ENCODE data around the gene COP1.
"Not testable (repeated sequence)": the region's sequence is repeated elsewhere in the genome, so short reads cannot be mapped to it uniquely, and the experiment has no call there.

Gene COP1

GRCh38 chr1:176206961-176207902 is at the start of gene COP1:
Gene COP1 (minus strand): TSS chr1:176207286. CDS start chr1:176206978, 308 bp downstream.
- peak; percentile 95 for DNase-seq

GRCh38 chr1:176252191-176252590 is 45.1 kb upstream of the COP1 start:
- no peak for DNase-seq

- no peak for DNase-seq
These were observed 37.8 kb upstream of the COP1 start for GRCh38 chr1:176244851-176245250.

DNA sequence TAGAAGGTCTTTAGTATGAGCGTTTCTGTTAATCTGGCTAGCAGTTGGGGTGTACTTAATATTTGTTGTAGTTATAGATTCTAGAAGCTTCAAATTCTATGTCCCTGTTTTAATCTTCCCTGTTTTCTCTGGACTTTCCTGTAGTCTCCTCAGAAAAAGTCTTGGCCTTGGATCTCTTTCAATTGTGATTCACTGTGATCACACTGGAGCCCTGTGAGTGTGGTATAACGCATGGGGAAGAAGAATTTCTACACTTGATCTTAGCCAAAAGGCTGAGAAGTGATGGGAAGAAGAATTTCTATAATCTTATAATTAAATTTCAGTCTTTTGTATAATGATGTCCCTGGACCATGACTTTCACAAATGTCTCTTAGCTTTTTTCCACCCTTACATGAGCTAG is 36.7 kb upstream of the COP1 start:
- DNase-seq, result no peak

GRCh38 chr1:176241385-176242015 is 34.4 kb upstream of the COP1 start:
- DNase-seq, result no peak

DNA sequence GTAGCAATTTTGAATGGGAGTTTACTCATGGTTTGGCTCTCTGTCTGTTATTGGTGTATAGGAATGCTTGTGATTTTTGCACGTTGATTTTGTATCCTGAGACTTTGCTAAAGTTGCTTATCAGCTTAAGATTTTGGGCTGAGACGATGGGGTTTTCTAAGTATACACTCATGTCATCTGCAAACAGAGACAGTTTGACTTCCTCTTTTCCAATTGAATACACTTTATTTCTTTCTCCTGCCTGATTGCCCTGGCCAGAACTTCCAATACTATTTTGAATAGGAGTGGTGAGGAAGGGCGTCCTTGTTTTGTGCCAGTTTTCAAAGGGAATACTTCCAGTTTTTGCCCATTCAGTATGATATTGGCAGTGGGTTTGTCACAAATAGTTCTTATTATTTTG is 26.6 kb upstream of the COP1 start:
- not testable (repeated sequence) for DNase-seq

- DNase-seq, result no peak
These were observed 20.5 kb upstream of the COP1 start for GRCh38 chr1:176227579-176227978.

DNA sequence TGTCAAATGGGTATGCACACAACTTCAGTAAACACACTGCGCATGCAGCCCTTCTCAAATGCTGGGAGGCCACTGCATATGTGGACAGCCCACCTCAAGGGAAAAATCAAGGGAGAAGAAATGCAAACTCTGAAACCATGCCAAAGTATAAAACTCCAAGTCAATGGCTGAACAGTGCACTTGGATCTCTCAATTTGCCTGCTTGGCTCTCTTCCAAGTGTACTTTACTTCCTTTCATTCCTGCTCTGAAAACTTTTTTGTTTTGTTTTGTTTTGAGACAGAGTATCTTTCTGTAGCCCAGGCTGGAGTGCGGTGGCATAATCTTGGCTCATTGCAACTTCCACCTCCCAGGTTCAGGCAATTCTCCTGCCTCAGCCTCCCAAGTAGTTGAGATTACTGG is 18.8 kb upstream of the COP1 start:
- no peak for DNase-seq

- DNase-seq, result no peak
These were observed 18.4 kb upstream of the COP1 start for GRCh38 chr1:176225479-176225875.

DNA sequence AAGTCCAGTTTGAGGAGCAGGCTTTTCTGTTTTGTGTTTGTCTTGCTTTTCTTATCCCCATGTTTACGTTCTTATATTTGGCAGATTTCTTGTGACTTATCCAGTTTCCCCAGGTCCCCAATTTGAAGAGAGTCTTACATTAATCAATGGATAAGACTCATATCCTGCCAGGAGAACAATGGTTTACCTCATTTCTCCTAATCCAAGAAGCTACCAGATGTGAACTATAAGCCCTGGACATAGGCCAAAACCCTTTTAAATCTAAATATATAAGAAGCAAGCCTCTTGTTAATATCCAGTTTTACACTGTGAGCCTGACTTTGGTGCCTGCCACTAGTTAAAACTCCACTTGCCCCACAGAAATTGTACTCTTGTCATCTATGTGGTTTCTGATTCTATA is 15.1 kb upstream of the COP1 start:
- DNase-seq, result no peak

DNA sequence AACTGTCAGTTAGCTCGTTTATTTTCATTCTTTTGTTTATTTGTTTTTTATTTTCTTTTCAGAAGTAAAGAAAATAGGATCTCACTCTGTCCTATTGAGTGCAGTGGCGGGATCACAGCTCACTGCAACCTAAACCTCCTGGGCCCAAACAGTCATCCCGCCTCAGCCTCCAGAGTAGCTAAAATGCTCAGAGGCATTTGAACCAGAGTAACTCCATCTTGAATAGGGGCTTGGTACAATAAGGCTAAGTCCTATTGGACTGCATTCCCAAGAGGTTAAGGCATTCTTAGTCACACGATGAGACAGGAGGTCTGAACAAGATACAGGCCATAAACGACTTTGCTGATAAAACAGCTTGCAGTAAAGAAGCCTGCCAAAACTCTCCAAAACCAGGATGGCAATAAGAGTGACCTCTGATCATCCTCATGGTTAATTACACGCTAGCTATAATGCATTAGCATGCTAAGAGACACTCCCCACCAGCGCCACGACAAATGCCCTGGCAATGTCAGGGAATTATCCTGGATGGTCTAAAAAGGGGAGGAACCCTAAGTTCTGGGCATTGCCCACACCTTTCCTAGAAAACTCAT is 13.1 kb upstream of the COP1 start:
- no peak for DNase-seq

- DNase-seq, result no peak
These were observed 10.5 kb upstream of the COP1 start for GRCh38 chr1:176217461-176218099.

DNA sequence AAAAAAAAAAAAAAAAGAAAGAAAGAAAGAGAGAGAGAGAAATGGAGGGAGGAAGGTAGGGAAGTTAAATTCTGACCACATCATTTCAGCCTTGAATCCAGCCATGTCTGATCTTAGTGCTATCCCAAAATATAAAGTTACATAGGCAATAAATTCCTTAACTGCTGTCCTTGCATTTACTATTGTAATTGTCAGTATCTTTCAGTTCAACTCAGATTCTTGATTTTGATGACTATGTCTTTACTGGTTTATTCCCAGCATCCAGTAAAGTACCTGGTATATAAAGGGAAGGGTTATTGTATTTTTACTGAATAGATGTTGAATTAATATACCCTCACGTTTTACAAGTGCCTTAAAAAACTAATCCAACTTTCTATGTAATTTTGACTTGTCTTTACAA is 8.9 kb upstream of the COP1 start:
- no peak for DNase-seq

GRCh38 chr1:176211396-176212165 is 4.5 kb upstream of the COP1 start:
- no peak for DNase-seq

DNA sequence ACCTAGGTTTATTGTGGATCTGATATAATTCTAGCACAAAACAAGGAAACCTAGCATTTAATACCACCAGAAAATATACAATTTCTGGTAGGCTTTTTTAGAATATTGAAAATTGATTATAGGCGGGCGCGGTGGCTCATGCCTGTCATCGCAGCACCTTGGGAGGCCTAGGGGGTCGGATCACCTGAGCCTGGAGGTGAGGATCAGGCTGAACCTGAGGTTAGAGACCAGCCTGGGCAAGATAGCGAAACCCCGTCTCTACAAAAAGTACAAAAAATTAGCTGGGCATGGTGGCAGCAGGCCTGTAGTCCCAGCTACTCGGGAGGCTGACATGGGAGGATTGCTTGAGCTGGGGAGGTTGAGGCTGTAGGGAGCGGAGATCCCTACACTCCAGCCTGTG is 948 bp upstream of the COP1 start:
- DNase-seq, result no peak

GRCh38 chr1:176206006-176206960 is 803 bp downstream of the COP1 start:
- DNase-seq, result no peak

- DNase-seq, result no peak
These were observed 1.7 kb downstream of the COP1 start for GRCh38 chr1:176205332-176205914.

GRCh38 chr1:176204655-176205054 is 2.4 kb downstream of the COP1 start:
- not testable (repeated sequence) for DNase-seq

DNA sequence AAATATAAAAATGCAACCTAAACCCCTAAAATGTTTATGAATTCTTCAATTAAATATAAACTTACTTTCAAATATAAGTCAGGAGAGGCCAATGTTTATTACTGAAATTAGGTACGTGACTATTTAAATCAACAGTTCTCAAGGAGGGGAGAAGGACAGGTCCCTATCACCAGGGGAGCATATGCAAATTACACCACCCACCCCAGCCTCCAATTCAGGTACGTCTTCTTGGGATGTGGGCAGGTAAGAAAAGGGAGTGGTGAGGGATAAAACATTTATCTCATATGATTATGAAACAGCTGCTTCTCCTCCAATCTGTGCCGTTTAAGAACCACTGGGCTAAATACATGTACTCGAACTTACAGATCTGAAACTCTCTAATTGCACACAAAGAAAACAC is 3.4 kb downstream of the COP1 start:
- DNase-seq, result no peak

DNA sequence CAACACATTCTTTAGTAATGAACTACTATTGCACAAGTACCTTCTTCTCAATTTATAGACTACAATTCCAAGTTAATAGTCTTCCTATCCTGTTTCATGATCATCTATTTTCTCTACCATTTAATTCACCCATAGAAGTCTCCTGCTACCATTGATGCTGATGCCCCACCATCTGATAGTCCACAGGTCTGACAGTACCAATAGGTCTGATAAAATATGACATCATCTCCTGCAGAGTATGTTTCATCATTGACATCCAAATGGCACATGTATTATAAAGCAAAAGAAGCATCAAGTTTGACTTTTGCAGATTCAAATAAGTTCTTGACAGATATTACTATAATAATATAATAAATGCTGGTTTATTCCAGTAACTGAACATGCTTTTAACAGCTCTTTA is 5.5 kb downstream of the COP1 start:
- DNase-seq, result no peak

DNA sequence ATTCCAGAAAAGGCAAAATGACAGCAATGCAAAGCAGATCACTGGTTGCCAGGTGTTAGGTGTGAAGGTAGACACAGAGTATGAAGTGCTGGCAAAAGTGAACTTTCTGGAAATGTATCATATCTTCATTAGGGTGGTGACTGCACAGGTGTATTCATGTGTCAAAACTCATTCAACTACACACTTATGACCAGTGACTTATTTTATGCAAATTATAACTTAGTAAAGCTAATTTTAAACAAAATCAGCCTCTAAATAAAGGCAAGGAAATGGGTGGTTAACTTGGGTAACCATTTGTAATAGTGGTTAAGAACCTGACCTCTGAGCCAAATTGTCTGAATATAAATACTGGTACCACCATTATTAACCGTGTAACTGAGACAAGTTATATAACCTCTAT is 7.4 kb downstream of the COP1 start:
- no peak for DNase-seq
